Measurements from ENCODE around the gene GLIS1.

DNA sequence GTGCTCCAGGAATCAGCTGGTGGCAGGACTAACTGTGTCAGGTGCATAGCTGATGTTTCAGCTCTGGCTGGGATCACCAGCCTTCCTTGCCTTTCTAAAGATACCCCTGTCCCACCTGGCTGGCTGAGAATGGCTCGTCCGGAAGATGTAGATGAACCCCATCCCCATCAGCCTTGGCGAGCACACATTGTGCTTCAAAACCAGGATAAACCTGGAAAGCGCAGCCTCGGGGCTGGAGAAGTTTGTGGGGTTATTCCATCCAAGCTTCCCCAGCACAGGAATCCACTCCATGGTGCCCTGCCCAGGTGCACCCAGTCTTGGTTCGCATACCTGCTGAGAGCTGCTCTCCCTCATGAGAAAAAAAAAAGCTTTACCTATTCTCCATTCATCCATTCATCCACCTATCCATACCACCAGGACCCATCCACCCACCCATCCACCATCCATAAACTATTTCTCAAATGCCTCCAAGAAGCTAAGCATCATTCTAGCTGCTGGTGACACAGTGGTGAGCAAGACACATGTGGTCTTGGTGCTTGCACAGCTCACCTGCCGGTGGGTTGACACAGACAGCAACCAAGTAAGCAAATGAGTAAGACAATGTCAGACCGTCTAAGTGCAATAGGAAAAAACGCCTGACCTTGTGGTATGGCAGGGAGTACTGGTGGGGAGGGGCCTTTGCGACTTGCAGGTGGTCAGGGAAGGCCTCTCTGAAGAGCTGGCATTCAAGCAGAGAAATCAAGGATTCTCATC is 185.8 kb downstream of the GLIS1 start:
- no peak for TF ChIP-seq E2F1 (CRISPR knock-in tag; IDR thresholded peaks at IDR 0.05)
- TF ChIP-seq FOXK1 (CRISPR knock-in tag; IDR thresholded peaks at IDR 0.05): no peak
- TF ChIP-seq GABPB1 (CRISPR knock-in tag; IDR thresholded peaks at IDR 0.05): no peak
- no peak for TF ChIP-seq NR2C2 (CRISPR knock-in tag; IDR thresholded peaks at IDR 0.05)
- TF ChIP-seq E2F4 (CRISPR knock-in tag; IDR thresholded peaks at IDR 0.05; ENCODE audit: borderline replicate concordance, low read depth): no peak
- no peak for TF ChIP-seq NR1H2 (CRISPR knock-in tag; IDR thresholded peaks at IDR 0.05)
- TF ChIP-seq CTCF (IDR thresholded peaks at IDR 0.05): no peak
- no peak for TF ChIP-seq ELF4 (CRISPR knock-in tag; IDR thresholded peaks at IDR 0.05; ENCODE audit: low read depth)
- TF ChIP-seq TCF7 (CRISPR knock-in tag; IDR thresholded peaks at IDR 0.05; ENCODE audit: low read depth): no peak
- TF ChIP-seq ZNF263 (CRISPR knock-in tag; IDR thresholded peaks at IDR 0.05; ENCODE audit: low read depth): no peak
- TF ChIP-seq SP1 (CRISPR knock-in tag; conservative IDR thresholded peaks at IDR 0.05): no peak
- no peak for TF ChIP-seq ZBTB43 (CRISPR knock-in tag; IDR thresholded peaks at IDR 0.05)
